ENCODE measurements around the gene MALT1. TPM values are rescaled to one million over a fixed set of nuclear protein-coding genes. Genes with fewer than 3 reads are reported as not detected.

MALT1 gene
- total RNA-seq, 2 experiments from 2014 or later: 82.3 to 84.5 TPM

DNA sequence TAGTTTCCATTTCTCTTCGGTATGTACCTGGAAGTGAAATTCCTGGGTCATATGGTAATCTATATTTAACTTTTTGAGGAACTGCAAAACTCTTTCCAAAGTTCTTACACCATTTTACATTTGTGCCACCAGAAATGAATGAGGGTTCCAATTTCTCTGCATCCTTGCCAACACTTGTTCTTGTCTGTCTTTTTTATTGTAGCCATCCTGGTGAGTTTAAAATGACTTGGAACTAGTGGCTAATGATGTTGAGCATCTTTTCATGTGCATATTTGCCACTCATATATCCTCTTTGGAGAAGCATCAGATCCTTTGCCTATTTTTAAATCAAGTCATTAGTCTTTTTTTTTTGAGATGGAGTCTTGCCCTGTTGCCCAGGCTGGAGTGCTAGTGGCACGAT, 59.4 kb downstream of the MALT1 start:
- H3K36me3 Mint-ChIP-seq (ENCODE audit: low read depth): peaks cover 86% of the 10 kb centered on the region
- ChIA-PET CTCF (no interaction called here), POLR2A (no interaction called here)
- Histone ChIP-seq H3K9me3 (ENCODE audit: control insufficient read depth in 1 of 2, insufficient read depth in 1 of 2, low read length in 2 of 2) (no peaks in the 10 kb centered on the region), H3K27me3 (ENCODE audit: control insufficient read depth in 1 of 2, insufficient read depth in 2 of 2, low read length in 2 of 2) (no peaks in the 10 kb centered on the region), H3K27ac (ENCODE audit: low read depth in 1 of 2, low read length in 2 of 2) (no peak overlapping the region), H3K4me1 (ENCODE audit: insufficient read depth, low read length) (no peaks in the 10 kb centered on the region), H3K36me3 (ENCODE audit: insufficient read depth, low read length) (peaks cover 56% of the 10 kb centered on the region), H3K4me3 (ENCODE audit: low read length) (no peak overlapping the region)
- no peak overlapping the region for H3K27ac Mint-ChIP-seq
- peaks cover 17% of the 10 kb centered on the region for H3K4me1 Mint-ChIP-seq (ENCODE audit: low read depth)
- DNase-seq (no peak), ATAC-seq (ENCODE audit: poor library complexity) (no peak)
- no peak overlapping the region for H3K4me3 Mint-ChIP-seq
- H3K27me3 Mint-ChIP-seq: no peaks in the 10 kb centered on the region
- TF ChIP-seq, protein P1, sequence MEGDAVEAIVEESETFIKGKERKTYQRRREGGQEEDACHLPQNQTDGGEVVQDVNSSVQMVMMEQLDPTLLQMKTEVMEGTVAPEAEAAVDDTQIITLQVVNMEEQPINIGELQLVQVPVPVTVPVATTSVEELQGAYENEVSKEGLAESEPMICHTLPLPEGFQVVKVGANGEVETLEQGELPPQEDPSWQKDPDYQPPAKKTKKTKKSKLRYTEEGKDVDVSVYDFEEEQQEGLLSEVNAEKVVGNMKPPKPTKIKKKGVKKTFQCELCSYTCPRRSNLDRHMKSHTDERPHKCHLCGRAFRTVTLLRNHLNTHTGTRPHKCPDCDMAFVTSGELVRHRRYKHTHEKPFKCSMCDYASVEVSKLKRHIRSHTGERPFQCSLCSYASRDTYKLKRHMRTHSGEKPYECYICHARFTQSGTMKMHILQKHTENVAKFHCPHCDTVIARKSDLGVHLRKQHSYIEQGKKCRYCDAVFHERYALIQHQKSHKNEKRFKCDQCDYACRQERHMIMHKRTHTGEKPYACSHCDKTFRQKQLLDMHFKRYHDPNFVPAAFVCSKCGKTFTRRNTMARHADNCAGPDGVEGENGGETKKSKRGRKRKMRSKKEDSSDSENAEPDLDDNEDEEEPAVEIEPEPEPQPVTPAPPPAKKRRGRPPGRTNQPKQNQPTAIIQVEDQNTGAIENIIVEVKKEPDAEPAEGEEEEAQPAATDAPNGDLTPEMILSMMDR (IDR thresholded peaks at IDR 0.05): no peak
- no peaks in the 10 kb centered on the region for H3K9me3 Mint-ChIP-seq
- intact Hi-C loops (cut with DNase I, micrococcal nuclease): no loop called here

DNA sequence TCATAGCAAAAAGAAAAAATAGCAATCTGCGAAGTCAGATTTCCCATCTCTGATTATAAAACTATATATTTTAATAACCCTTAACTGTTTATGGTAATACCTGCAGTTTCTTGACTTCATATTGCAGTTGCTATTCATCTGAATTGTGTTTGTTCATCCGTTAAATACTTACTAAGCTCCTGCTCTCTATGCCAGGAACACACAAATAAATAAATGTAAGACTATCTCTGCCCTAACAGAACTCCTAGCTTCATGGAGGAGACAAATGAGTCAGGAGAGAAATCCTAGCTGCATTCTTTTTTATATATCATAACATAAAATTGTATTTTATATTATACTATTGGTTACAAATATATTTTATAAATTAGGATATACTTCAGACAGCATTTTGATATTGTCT, 61.2 kb downstream of the MALT1 start:
- POLR2A ChIA-PET: no interaction called here
- intact Hi-C loops (cut with DNase I, micrococcal nuclease): no loop called here

DNA sequence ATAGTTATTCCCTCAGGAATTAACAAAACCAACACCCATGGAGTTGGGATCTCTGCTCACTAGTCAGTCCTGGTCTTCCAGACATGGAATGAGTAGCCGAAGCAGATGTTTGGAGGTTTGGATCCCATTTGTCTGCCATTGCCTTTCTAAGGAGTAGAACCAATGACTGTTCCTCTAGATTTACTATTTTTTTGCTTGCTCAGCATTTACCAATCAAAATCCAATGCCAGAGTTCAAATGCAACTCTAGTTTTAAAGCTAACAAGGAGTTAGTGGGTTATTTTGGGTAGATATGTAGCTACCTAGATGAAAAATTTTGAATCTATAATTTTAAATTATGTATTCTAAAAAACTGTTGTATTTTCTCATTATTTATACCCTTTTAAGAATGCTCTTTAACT, 62.6 kb downstream of the MALT1 start:
- DNase-seq (no peak), ATAC-seq (ENCODE audit: poor library complexity) (no peak)
- Histone ChIP-seq H3K4me1 (ENCODE audit: insufficient read depth, low read length) (no peaks in the 10 kb centered on the region), H3K27ac (ENCODE audit: low read depth in 1 of 2, low read length in 2 of 2) (no peak overlapping the region), H3K9me3 (ENCODE audit: control insufficient read depth in 1 of 2, insufficient read depth in 1 of 2, low read length in 2 of 2) (no peaks in the 10 kb centered on the region), H3K27me3 (ENCODE audit: control insufficient read depth in 1 of 2, insufficient read depth in 2 of 2, low read length in 2 of 2) (no peaks in the 10 kb centered on the region), H3K4me3 (ENCODE audit: low read length) (no peak overlapping the region), H3K36me3 (ENCODE audit: insufficient read depth, low read length) (peaks cover 78% of the 10 kb centered on the region)
- H3K9me3 Mint-ChIP-seq: no peaks in the 10 kb centered on the region
- H3K27ac Mint-ChIP-seq: no peak overlapping the region
- H3K36me3 Mint-ChIP-seq (ENCODE audit: low read depth): peaks cover 92% of the 10 kb centered on the region
- no peak overlapping the region for H3K4me3 Mint-ChIP-seq
- intact Hi-C loops (cut with DNase I, micrococcal nuclease): no loop called here
- CTCF ChIA-PET: no interaction called here
- H3K4me1 Mint-ChIP-seq (ENCODE audit: low read depth): peaks cover 15% of the 10 kb centered on the region
- POLR2A ChIA-PET: no interaction called here
- TF ChIP-seq, protein P1 (IDR thresholded peaks at IDR 0.05): no peak
- H3K27me3 Mint-ChIP-seq: no peaks in the 10 kb centered on the region

More for the DNA sequence above, 61.2 kb downstream of the MALT1 start:
- H3K27ac Mint-ChIP-seq: no peak overlapping the region
- ATAC-seq (ENCODE audit: poor library complexity) (no peak), DNase-seq (no peak)
- Histone ChIP-seq H3K36me3 (ENCODE audit: insufficient read depth, low read length) (peaks cover 70% of the 10 kb centered on the region), H3K9me3 (ENCODE audit: control insufficient read depth in 1 of 2, insufficient read depth in 1 of 2, low read length in 2 of 2) (no peaks in the 10 kb centered on the region), H3K4me3 (ENCODE audit: low read length) (no peak overlapping the region), H3K27ac (ENCODE audit: low read depth in 1 of 2, low read length in 2 of 2) (no peak overlapping the region), H3K4me1 (ENCODE audit: insufficient read depth, low read length) (no peaks in the 10 kb centered on the region), H3K27me3 (ENCODE audit: control insufficient read depth in 1 of 2, insufficient read depth in 2 of 2, low read length in 2 of 2) (no peaks in the 10 kb centered on the region)
- peaks cover 11% of the 10 kb centered on the region for H3K4me1 Mint-ChIP-seq (ENCODE audit: low read depth)
- CTCF ChIA-PET: interaction anchor here (0.6 to 1.0 kb wide), 2 partner anchors 21 to 333 kb away, joined by 3 read pairs; no protein-coding TSS in a partner anchor
- H3K36me3 Mint-ChIP-seq (ENCODE audit: low read depth): peaks cover 90% of the 10 kb centered on the region
- TF ChIP-seq, protein P1 (IDR thresholded peaks at IDR 0.05): no peak
- no peaks in the 10 kb centered on the region for H3K27me3 Mint-ChIP-seq
- no peak overlapping the region for H3K4me3 Mint-ChIP-seq
- no peaks in the 10 kb centered on the region for H3K9me3 Mint-ChIP-seq

All from CD4-positive, alpha-beta T cell (primary cell).